ENCODE data around the gene SRSF12. TPM values are rescaled to one million over a fixed set of nuclear protein-coding genes. Genes with fewer than 3 reads are reported as not detected.

SRSF12 gene
- polyA plus RNA-seq, 1 donor from 2014 or later = 0.41 TPM

GRCh38 chr6:89048288-89048923, 69.5 kb downstream of the SRSF12 start:
- Mint-ChIP-seq H3K9me3 (no peaks in the 10 kb centered on the region), H3K36me3 (peaks cover 2% of the 10 kb centered on the region), H3K4me1 (no peaks in the 10 kb centered on the region), H3K27me3 (peaks cover 1% of the 10 kb centered on the region), H3K27ac (no peak overlapping the region), H3K4me3 (no peak overlapping the region)

GRCh38 chr6:89047473-89047872, 70.4 kb downstream of the SRSF12 start:
- H3K4me3 Mint-ChIP-seq = no peak overlapping the region
- H3K36me3 Mint-ChIP-seq = peaks cover 2% of the 10 kb centered on the region
- H3K4me1 Mint-ChIP-seq = peaks cover 3 to 6% (median 3%) of the 10 kb centered on the region in 3 donors
- H3K9me3 Mint-ChIP-seq = no peaks in the 10 kb centered on the region
- peak overlapping the region in 1 of 3 donors; percentile 67 for H3K27ac Mint-ChIP-seq
- peaks cover 1% of the 10 kb centered on the region for H3K27me3 Mint-ChIP-seq

Other genes starting within 250 kb of the SRSF12 start
- 37.7 TPM for gene RNGTT, start 154.5 kb downstream of the SRSF12 start, polyA plus RNA-seq
- 796 TPM for gene PNRC1, start 37.3 kb downstream of the SRSF12 start, polyA plus RNA-seq
- gene PM20D2, start 28.0 kb upstream of the SRSF12 start, polyA plus RNA-seq = 16.0 TPM
- not detected for gene GABRR1, start 99.3 kb upstream of the SRSF12 start, polyA plus RNA-seq
- 0.13 TPM for gene GABRR2, start 197.2 kb upstream of the SRSF12 start, polyA plus RNA-seq
- gene UBE2J1, start 234.7 kb upstream of the SRSF12 start, polyA plus RNA-seq = 193 TPM